ENCODE results near the gene SLC10A1.

GRCh38 chr14:69769623-69770022 is 27.4 kb downstream of the SLC10A1 start:
- TF ChIP-seq CTCF (IDR thresholded peaks at IDR 0.05), result no peak
- TF ChIP-seq POLR2A (IDR thresholded peaks at IDR 0.05), result no peak
